GM12878 (cell line): ENCODE measurements around the gene HSPB1. TPM values are rescaled to one million over a fixed set of nuclear protein-coding genes. Genes with fewer than 3 reads are reported as not detected.

ENCODE experiments used
- ATAC-seq: fragments of 200-7000 bp; cut with Tn5 transposase; 3 replicates; pipeline ENCODE4 v1.9.1; 2020; ENCODE audit warnings: mild to moderate bottlenecking, moderate library complexity
- BruUV-seq: library from RNA; stranded (reverse); fragments of 400-500 nt; replicated peaks from 2 replicates; lab custom pipeline; 2021; lab: Mats Ljungman, UMichigan
- CTCF ChIA-PET: fragments of 300-600 bp; sonication (Branson Sonifier 250); formaldehyde crosslinking; extraction: SDS; loops from one replicate; lab custom pipeline; 2021; ENCODE audit warnings: inconsistent platforms; lab: Yijun Ruan, JAX
- POLR2A ChIA-PET: fragments of 350-600 bp; formaldehyde crosslinking; extraction: SDS; loops from one replicate; lab custom pipeline; 2021; ENCODE audit warnings: inconsistent platforms; lab: Charles Lee
- RAD21 ChIA-PET: fragments of 300-600 bp; sonication (Branson Sonifier 250); formaldehyde crosslinking; loops from one replicate; lab custom pipeline; 2023; ENCODE audit warnings: antibody characterized with exemption; ENCODE audit not compliant: unreplicated experiment; lab: Charles Lee
- SMC1A ChIA-PET: fragments of 300-600 bp; sonication (Branson Sonifier 250); formaldehyde crosslinking; loops from one replicate; lab custom pipeline; 2023; ENCODE audit not compliant: unreplicated experiment, uncharacterized antibody; lab: Charles Lee
- DNase-seq: peaks from one replicate; pipeline ENCODE4 v3.0.0-alpha.2; 2011; ENCODE audit warnings: low read depth, low spot score
- FAIRE-seq: peaks from 3 replicates; lab custom pipeline; 2011; peaks lifted over from hg19 to GRCh38; lab: Jason Lieb, UNC
- H2AFZ ChIP-seq: 2 replicates; pipeline ENCODE4 v1.6.0; 2011; ENCODE audit warnings: low read depth, low read length, control low read depth; ENCODE audit not compliant: control insufficient read depth
- H3K27ac ChIP-seq: 2 replicates; pipeline ENCODE4 v1.5.1; 2011; ENCODE audit warnings: control low read depth; ENCODE audit not compliant: control insufficient read depth, insufficient read depth
- H3K27me3 ChIP-seq, 2 experiments: replicated peaks in 1 of 2; 2 replicates each; pipeline versions ENCODE4 v1.6.0 to v1.6.1; 2011; ENCODE audit warnings: low read length in 1 of 2; ENCODE audit not compliant: control insufficient read depth in 2 of 2, insufficient read depth in 2 of 2
- H3K36me3 ChIP-seq, 2 experiments: 2 replicates each; pipeline ENCODE4 v1.5.1; 2011; ENCODE audit warnings: low read length in 1 of 2; ENCODE audit not compliant: control insufficient read depth in 2 of 2, insufficient read depth in 2 of 2
- H3K4me1 ChIP-seq: 2 replicates; pipeline ENCODE4 v1.6.1; 2011; ENCODE audit warnings: mild to moderate bottlenecking, low read length, moderate library complexity, mixed read lengths; ENCODE audit not compliant: control insufficient read depth, insufficient read depth
- H3K4me2 ChIP-seq: 2 replicates; pipeline ENCODE4 v1.6.0; 2011; ENCODE audit warnings: control low read depth; ENCODE audit not compliant: control insufficient read depth, insufficient read depth
- H3K4me3 ChIP-seq: fragments of 200-600 bp; sonication (generic); 2 replicates; pipeline ENCODE4 v1.5.1; 2016
- H3K79me2 ChIP-seq: 2 replicates; pipeline ENCODE4 v1.6.0; 2011; ENCODE audit warnings: low read length; ENCODE audit not compliant: control insufficient read depth, insufficient read depth
- H3K9ac ChIP-seq: 2 replicates; pipeline ENCODE4 v1.8.0; 2011; ENCODE audit warnings: low read length, control low read depth, mixed read lengths; ENCODE audit not compliant: control insufficient read depth, insufficient read depth
- H3K9me3 ChIP-seq: replicated peaks from 3 replicates; pipeline ENCODE4 v1.5.1; 2011; ENCODE audit warnings: mild to moderate bottlenecking, low read length; ENCODE audit not compliant: control insufficient read depth, insufficient read depth
- H4K20me1 ChIP-seq: 2 replicates; pipeline ENCODE4 v1.6.0; 2011; ENCODE audit not compliant: control insufficient read depth, insufficient read depth
- DPF2 ChIP-seq: fragments of 450-650 bp; IDR thresholded peaks from 2 replicates; pipeline ENCODE4 v1.6.1; 2017; ENCODE audit warnings: mild to moderate bottlenecking
- NFYB ChIP-seq: IDR thresholded peaks from 2 replicates; pipeline ENCODE4 v1.6.1; 2011; ENCODE audit warnings: low read depth, mild to moderate bottlenecking, low read length, improper control_type of control experiment, moderate library complexity; ENCODE audit not compliant: insufficient read depth
- POLR2AphosphoS5 ChIP-seq: IDR thresholded peaks from 2 replicates; pipeline ENCODE4 v1.6.1; 2011; ENCODE audit warnings: mild to moderate bottlenecking, low read length, inconsistent platforms
- RAD51 ChIP-seq: fragments of 450-650 bp; IDR thresholded peaks from 2 replicates; pipeline ENCODE4 v1.6.1; 2016; ENCODE audit warnings: moderate library complexity, mild to moderate bottlenecking, inconsistent platforms
- WGBS: methylation state at CpG from one replicate; pipeline ENCODE4 v1.1.6; 2016; ENCODE audit warnings: low lambda C conversion rate; ENCODE audit not compliant: insufficient replicate concordance, insufficient coverage; ENCODE audit errors: missing lambda C conversion rate; 5-methylcytosine and 5-hydroxymethylcytosine counted together
- in situ Hi-C: fragments of 300-500 bp; cut with MboI; formaldehyde crosslinking; loops from 9 replicates; pipeline ENCODE4 v1.14.3; 2018; ENCODE audit warnings: mixed read lengths
- intact Hi-C: fragments of 100-400 bp; cut with micrococcal nuclease; formaldehyde crosslinking; loops from one replicate; pipeline ENCODE4 v1.14.2; 2022; ENCODE audit not compliant: unreplicated experiment
- polyA plus RNA-seq, 11 experiments: library from polyadenylated mRNA; depleted of rRNA in 4 of 11; unstranded in 6 of 11; stranded (reverse) in 5 of 11; fragments of >200 nt; fragmentation: Nextera tagmentation in 4 of 11; fragmentation: Illumina TruSeq in 1 of 11; extraction: Ambion mirVana in 4 of 11; extraction: Trizol in 1 of 11; gene quantifications; 1 replicate in 1 of 11; 2 replicates in 10 of 11; pipeline versions ENCODE4 v1.2.1 to v1.2.3, GENCODE V29; 2011 to 2016; ENCODE audit warnings: inconsistent platforms in 2 of 11, missing spikeins in 2 of 11, low read depth in 1 of 11
- total RNA-seq, 4 experiments: library from RNA; depleted of rRNA in 3 of 4; stranded (reverse); fragments of >200 nt in 3 of 4; fragmentation: Illumina TruSeq in 1 of 4; extraction: Trizol in 1 of 4; gene quantifications; 2 replicates each; pipeline versions ENCODE4 v1.2.1 to v1.2.3, GENCODE V29; 2013 to 2021

HSPB1 gene
- total and polyA plus RNA-seq, 10 of the 15 experiments (the other 5 are each of a cell fraction or from before 2014, with no cell fraction given), result 13.7 to 297 (median 62.0) TPM

- intact Hi-C loops, result no loop called here
- peaks cover 67% of the 10 kb centered on the region for H3K79me2 ChIP-seq
- DNase-seq (no peak), FAIRE-seq (peak; percentile 7), ATAC-seq (no peak)
- H3K4me3 ChIP-seq, result no peak overlapping the region
- no peak overlapping the region for H3K9ac ChIP-seq
- in situ Hi-C loops, result no loop called here
- H2AFZ ChIP-seq, result no peak overlapping the region
- no peak overlapping the region for H3K4me2 ChIP-seq
- ChIA-PET RAD21 (no interaction called here), POLR2A (interaction anchor here (1.0 kb wide), 1 partner anchor 16 kb away, joined by 5 read pairs; no protein-coding TSS in a partner anchor), SMC1A (interaction anchor here (0.7 kb wide), 1 partner anchor 10 kb away, joined by 3 read pairs; no protein-coding TSS in a partner anchor), CTCF (interaction anchor here (1.5 kb wide), 1 partner anchor 9 kb away, joined by 4 read pairs; no protein-coding TSS in a partner anchor)
- H3K4me1 ChIP-seq, result no peaks in the 10 kb centered on the region; the same call in 1 of the 2 replicates
- no peaks in the 10 kb centered on the region for H3K27me3 ChIP-seq
- H4K20me1 ChIP-seq, result peaks cover 16% of the 10 kb centered on the region
- WGBS, result 95% methylated on average over 5 of the region's 5 CpGs
- TF ChIP-seq POLR2AphosphoS5, result peak; percentile 47; the same call in 1 of the 2 replicates
- no peak for TF ChIP-seq DPF2
- peaks cover 25 to 44% of the 10 kb centered on the region in 2 experiments for H3K36me3 ChIP-seq
- no peak overlapping the region for H3K27ac ChIP-seq
- BruUV-seq, result no TSS peak
- H3K9me3 ChIP-seq, result no peaks in the 10 kb centered on the region
Measured at GRCh38 chr7:76342222-76342621, 39.7 kb downstream of the HSPB1 start.

- Histone ChIP-seq H4K20me1 (peaks cover 16% of the 10 kb centered on the region), H3K9me3 (no peaks in the 10 kb centered on the region), H2AFZ (no peak overlapping the region), H3K4me1 (no peaks in the 10 kb centered on the region; the same call in 1 of the 2 replicates), H3K4me2 (no peak overlapping the region), H3K79me2 (peaks cover 58% of the 10 kb centered on the region), H3K9ac (no peak overlapping the region), H3K27ac (no peak overlapping the region), H3K36me3 (peaks cover 24 to 46% of the 10 kb centered on the region in 2 experiments), H3K27me3 (no peaks in the 10 kb centered on the region), H3K4me3 (no peak overlapping the region)
- intact Hi-C loops (no loop called here), in situ Hi-C loops (no loop called here)
- ChIA-PET CTCF (interaction anchor here (0.7 to 1.5 kb wide), 3 partner anchors 10 to 52 kb away, joined by 4 to 5 read pairs (median 4); no protein-coding TSS in a partner anchor), RAD21 (no interaction called here), SMC1A (no interaction called here), POLR2A (interaction anchor here (1.1 kb wide), 1 partner anchor 12 kb away, joined by 3 read pairs; no protein-coding TSS in a partner anchor)
- FAIRE-seq (no peak), ATAC-seq (no peak; the same call in 2 of the 3 replicates), DNase-seq (no peak)
- WGBS, result 92% methylated on average over 6 of the region's 6 CpGs
- TF ChIP-seq RAD51 (peak; percentile 27; the same call in 1 of the 2 replicates), NFYB (no peak)
- no TSS peak for BruUV-seq
Measured at GRCh38 chr7:76343294-76343930, 40.9 kb downstream of the HSPB1 start.
